NOMO-1 treated with DMSO at 0.1 percent for 48 hours (cell line): ENCODE measurements around the gene METTL2B.
A peak's percentile ranks its signal among the peaks of the same experiment; 100 is the strongest.
"Not testable (repeated sequence)": the region's sequence is repeated elsewhere in the genome, so short reads cannot be mapped to it uniquely, and the experiment has no call there.

Experiments used
- DNase-seq: peaks from one replicate; lab custom pipeline; 2025; ENCODE audit not compliant: unreplicated experiment; lab: John Stamatoyannopoulos, UW

Gene METTL2B

DNA sequence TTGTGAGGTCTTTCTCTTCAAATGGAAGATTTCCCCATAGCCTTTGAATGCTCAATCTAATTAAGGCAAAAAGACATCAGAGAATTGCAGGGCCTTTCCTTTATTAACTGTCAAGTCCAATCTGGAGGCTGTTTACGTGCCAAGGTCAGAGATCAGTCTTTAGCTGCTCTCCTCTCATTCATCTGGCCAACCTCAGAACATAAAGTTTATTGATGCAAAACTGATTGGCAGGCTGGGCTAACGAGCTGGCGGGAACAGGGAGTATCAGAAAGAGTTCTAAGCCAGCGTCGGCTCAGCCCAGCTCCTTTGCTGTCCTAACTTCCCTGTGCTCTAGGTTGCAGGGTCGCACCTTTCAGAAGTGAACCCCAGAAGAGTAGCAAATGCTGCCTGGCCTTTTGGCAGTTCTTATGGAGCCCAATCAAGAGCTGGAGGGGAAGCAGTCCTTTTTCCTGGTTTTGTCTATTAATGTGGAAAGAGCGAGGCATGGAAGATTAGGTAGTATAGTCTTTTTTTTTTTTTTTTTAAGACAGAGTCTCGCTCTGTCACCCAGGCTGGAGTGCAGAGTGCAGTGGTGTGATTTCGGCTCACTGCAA, 47.5 kb downstream of the METTL2B start:
- DNase-seq = not testable (repeated sequence)

DNA sequence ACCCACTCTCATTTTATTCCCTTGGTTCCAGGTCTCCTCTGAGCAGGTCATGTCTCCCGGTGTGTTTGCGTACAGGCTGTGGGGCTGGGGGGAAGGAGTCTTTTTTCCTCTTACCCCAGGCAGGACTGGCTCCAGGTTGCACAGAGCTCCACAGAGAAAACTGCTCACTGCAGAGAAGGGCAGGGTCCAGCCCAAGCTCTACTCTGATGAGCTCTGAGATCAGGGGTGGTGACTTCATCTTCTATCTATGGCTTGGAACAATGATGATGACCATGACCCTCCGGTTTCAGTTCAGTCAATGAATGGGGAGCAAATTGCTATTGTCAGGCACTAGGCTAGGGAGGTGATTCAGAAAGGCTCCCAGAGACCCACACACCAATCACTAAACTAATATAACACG, 49.0 kb downstream of the METTL2B start:
- DNase-seq = not testable (repeated sequence)

DNA sequence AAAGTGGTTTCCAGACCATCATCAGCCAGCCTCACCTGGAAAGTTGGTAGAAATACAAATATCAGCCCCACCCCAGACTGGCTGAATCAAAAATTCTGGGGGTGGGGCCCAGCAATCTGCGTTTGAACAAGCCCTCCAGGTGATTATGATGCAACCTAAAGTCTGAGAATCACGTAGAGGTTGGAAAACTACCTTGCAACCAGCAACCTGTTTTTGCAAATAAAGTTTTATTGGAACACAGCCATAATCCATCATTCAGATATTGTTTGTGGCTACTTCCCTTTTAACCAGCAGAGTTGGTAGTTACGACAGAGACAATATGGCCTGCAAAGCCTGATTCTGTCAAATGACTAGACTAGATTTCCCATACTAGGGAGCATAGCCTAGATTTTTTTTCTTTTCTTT, 49.5 kb downstream of the METTL2B start:
- peak; percentile 12 for DNase-seq

DNA sequence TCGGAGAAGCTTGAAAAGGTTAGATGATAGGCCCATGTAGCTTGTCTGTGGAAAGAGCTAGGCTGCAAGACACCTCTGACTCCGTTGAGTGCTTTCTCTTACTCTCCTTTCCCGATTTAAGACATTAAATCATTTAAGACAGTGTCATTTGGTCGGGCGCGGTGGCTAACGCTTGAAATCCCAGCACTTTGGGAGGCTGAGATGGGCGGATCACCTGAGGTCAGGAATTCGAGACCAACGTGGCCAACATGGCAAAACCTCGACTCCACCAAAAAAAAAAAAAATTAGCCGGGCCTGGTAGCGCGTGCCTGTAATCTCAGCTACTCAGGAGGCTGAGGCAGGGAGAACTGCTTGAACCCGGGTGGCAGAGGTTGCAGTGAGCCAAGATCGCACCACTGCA, 52.6 kb downstream of the METTL2B start:
- DNase-seq = not testable (repeated sequence)

DNA sequence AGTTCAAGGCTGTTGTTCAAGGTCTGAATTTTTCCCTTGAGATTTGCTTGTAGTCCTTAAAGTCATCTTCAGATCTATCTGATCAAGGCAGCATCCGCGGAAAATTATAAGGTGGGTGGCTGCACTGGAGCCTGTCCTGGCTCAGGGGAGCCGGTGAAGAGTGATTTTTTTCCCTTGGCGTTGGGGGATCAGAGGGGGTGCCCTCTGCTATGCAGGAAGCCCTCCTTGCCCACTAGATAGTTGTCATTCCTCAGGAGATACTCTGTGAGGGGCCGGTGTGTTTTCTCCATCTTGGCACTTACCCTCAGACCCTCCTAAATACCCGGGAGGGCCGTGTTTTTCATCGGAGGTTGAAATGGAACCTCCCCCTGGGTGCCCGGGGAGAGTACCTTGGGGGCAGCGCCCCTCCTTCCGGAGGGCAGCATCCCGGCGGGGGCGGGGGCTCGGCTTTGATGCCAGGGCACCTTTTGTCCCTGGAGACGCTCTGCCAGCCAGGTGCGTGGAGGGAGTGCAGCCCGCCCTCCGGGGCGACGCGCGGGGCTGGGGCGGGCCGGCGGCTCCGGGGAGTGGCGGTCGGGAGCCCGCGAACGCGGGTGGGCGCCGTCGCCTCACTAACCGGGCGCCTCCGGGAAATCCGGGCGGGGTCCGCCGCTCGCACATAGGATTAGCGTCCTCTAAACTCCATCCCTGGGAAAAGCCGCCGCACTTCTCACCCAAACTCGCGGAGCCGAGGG, 53.7 kb downstream of the METTL2B start:
- DNase-seq = not testable (repeated sequence)

DNA sequence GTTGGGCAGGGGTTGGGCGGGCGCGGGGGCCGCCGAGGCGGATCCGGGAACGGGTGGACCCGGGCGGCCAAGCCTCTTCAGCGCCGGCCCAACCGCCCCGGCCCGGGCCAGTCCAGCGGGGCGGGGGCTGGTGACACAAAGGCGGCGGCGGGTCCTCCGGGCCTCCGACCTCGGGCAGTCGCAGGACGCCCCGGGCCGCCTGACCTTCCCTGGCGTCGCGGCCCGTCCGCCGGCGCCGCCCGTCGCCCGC, 54.2 kb downstream of the METTL2B start:
- DNase-seq = no peak

DNA sequence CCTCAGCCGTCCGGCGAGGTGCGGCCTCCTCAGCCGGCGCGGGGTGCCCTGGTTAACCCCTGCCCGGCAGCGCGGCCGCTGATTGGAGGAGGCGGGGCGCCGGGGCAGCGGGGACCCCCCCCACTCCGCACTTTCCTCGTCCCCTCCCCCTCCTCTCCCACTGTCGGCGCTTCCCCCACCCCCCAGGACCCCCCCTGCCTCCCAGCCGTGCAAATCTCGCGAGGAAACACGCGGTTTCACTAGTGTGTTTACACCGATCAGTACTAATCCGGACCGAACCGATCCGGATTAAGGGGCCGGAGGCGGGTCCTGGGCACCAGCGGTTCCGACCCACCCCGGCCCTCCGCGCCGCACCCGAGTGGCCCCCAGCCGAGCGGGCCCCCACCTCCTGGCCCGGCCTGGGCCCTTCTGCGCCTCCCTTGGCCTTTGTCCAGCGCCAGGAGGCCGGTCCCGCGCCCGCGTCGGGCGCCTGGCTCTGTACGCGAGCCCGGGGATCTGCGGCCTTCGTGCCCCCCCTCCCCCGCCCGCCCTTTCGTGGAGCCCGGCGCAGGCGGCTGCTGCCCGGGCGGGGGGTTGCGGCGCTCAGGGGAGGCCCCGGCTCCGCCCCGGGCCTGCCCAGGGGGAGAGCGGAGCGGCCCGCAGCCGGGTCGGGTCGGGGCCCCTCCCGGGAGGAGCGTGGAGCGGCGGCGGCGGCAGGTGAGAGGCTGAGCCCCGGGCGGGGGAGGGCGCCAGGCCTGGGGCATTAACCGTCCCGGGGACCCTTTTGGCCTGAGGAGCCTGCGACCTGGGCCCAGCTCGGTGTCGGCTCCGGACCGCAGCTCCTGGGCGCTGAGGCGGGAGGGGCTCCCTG, 54.8 kb downstream of the METTL2B start:
- DNase-seq = peak; percentile 57

DNA sequence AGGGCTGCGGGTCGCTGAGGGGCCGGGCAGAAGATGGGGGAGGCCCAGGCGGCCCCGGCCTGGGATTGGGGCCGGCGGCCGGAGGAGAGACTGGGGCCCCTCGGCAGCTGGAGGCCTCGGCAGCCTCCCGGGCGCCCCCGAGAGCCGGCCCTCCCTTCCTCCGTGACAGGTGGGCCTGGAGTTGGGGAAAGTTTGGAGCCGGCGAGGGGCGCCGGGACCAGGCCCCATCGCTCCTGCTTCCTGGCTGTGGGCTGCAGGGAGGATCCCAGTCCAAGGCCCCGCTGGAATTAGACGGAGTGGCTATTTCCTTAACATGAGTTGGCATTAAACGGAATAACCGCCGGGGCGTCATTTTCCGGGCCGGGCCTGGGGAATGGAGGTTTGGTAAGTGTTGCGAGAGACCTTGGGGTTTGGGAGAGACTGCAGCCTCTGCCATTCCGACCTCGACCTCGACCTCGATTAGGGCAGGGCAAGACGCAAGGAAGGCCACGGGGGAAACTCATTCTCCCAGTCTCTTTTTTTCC, 55.5 kb downstream of the METTL2B start:
- peak; percentile 5 for DNase-seq

DNA sequence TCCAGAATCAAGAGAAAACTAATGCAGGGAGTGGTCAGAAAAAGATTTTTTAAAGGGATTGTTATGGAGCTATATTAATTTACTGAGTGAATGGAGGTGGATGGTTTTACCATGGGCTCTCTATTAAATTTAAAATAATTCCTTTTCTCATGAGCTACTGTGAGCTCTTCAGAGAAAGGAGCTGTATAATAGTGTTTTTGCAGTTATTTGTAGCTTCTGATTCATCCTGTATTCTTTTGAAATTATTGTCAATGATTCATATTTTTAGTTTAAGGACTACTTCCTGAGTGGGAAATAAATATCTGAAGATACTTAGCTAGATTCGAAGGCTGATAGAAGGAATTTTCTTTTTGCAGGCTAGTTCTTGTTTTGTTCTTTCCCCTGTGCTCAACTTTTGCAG, 56.4 kb downstream of the METTL2B start:
- not testable (repeated sequence) for DNase-seq

DNA sequence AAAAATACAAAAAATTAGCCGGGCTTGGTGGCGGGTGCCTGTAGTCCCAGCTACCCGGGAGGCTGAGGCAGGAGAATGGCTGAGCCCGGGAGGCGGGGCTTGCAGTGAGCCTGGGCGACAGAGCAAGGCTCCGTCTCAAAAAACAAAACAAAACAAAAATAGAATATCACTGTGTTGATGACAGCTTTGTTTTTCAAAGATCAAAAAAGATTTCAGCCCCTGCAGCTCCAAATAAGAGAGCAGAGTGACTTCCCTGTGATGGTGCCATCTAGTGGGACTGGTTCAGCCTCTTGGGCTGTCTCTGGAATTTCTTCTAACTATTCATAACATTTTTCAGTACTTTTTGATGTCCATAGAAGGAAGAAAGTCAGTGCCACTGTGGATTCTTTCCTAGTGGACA, 60.9 kb downstream of the METTL2B start:
- not testable (repeated sequence) for DNase-seq

DNA sequence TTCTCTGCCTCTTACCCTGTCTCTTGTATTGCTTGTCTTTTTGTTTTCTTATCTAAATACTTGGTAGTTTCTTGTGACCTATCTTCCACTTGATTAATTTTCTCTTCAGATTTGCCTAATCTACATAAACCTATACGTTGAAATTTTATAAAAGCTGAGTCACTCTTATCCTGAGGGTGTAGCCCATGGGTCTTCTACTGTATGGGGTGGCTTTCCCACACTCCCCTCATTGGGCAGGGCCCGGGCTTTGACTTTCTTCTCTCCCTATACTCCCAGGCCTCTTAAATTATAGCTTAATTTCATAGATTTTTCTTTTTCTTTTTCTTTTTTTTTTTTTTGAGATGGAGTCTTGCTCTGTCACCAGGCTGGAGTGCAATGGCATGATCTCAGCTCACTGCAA, 66.0 kb downstream of the METTL2B start:
- not testable (repeated sequence) for DNase-seq

DNA sequence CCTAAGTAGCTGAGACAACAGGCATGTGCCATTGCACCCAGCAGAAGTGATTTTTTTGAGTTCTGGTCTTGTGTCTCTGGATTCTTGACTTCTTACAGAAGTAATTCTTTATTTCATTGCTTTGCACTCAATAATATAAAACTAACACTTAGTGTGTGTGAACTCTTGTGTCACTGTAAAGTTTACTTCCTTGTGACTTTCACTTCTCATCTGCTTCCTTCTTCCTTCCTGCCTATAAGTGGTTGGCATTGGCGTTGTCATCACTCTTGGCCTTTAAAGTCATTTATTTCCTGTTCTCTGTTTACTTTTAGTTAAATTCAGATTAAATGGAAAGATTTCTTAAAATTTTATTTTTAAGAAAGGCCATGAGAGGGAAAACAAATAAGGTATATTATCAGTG, 66.8 kb downstream of the METTL2B start:
- not testable (repeated sequence) for DNase-seq

DNA sequence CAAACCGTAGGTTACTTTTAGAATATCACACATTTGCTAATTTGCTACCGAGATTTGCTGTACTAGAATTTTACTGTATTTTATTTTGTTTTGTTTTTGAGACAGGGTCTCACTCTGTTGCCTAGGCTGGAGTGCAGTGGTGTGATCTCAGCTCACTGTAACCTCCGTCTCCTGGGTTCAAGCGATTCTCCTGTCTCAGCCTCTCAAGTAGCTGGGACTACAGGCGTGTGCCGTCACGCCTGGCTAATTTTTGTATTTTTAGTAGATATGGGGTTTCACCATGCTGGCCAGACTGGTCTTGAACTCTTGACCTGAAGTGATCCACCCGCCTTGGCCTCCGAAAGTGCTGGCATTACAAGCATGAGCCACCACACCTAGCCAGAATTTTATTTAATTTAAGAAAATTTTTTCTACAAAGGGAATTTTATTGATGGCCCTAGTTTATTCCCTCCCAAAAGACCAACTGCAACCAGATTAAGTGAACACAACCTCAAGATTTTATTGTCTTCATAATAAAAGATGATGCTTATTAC, 69.8 kb downstream of the METTL2B start:
- DNase-seq = not testable (repeated sequence)

DNA sequence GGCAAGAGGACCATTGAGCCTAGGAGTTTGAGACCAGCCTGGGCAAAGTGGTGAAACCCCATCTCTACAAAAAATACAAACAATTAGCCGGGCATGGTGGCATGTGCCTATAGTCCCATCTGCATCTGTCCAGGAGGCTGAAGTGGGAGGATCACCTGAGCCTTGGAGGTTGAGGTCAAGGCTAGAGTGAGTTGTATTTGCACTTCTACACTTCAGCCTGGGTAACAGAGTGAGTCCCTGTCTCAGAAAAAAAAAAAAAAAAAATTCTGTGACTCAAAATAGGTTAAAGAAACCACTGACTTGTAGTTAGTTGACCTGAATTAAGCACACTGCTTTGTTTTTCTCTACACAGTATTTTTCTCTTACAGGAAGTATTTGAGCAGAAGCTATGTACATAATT, 74.4 kb downstream of the METTL2B start:
- DNase-seq = no peak

DNA sequence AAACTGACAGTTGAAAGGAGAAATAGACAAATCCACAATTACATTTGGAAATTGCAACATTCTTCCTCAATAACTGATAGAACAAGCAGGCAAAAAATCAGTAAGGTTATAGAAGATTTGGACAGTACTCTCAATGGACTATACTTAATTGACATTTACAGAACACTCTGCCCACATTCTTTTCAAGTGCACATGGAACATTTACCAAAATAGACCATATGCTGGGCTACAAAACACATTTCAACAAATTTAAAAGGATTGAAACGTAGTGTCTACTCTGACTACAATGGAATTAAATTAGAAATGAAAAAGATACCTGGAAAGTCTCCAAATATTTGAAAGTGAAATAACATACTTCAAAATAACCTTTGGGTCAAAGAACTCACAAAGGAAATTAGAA, 77.8 kb downstream of the METTL2B start:
- not testable (repeated sequence) for DNase-seq
